ENCODE data around the gene EEF2.

- no peak for TF ChIP-seq CTCF (IDR thresholded peaks at IDR 0.05 in 4 of 5, conservative IDR thresholded peaks at IDR 0.05 in 1 of 5)
- TF ChIP-seq POLR2A (IDR thresholded peaks at IDR 0.05): peak; percentile 22 to 40
These were observed 39.4 kb downstream of the EEF2 start for GRCh38 chr19:3945838-3946237.
